Measurements from ENCODE around the gene OPA1. TPM values are rescaled to one million over a fixed set of nuclear protein-coding genes. Genes with fewer than 3 reads are reported as not detected.

OPA1 gene
- total RNA-seq, 1 experiment from 2014 or later, result 75.4 TPM

GRCh38 chr3:193708270-193708669 lies 115.3 kb downstream of the OPA1 start:
- no peak overlapping the region for H2BK15ac ChIP-seq (ENCODE audit: low read depth, low read length)
- no peak overlapping the region for H3K4me2 ChIP-seq (ENCODE audit: insufficient read depth, insufficient read length, low read length)
- Mint-ChIP-seq H3K27ac (no peak overlapping the region), H3K9me3 (peaks cover 8 to 10% of the 10 kb centered on the region in 2 experiments), H3K4me1 (peaks cover 28 to 49% of the 10 kb centered on the region in 2 experiments), H3K4me3 (no peak overlapping the region), H3K27me3 (ENCODE audit: low read depth) (peaks cover 25% of the 10 kb centered on the region), H3K36me3 (ENCODE audit: insufficient read depth in 1 of 3, low read depth in 3 of 3) (peaks cover 3 to 8% (median 8%) of the 10 kb centered on the region in 3 experiments; a peak in 6 of 7 replicates)
- H2BK12ac ChIP-seq (ENCODE audit: insufficient read length, low read depth, low read length), result no peak overlapping the region
- H3T11ph ChIP-seq (ENCODE audit: low read length), result no peak overlapping the region
- WGBS (ENCODE audit: extremely low coverage, insufficient read length, low lambda C conversion rate), result no CpG with 5 or more reads among the region's 3 CpGs
- H3K4ac ChIP-seq (ENCODE audit: low read depth, low read length), result no peak overlapping the region
- H4K5ac ChIP-seq (ENCODE audit: insufficient read length, low read depth, low read length), result no peak overlapping the region
- H3K27ac ChIP-seq (ENCODE audit: insufficient read length, low read depth, low read length), result no peak overlapping the region
- H3K14ac ChIP-seq (ENCODE audit: insufficient read depth, low read length), result no peak overlapping the region
- no peak overlapping the region for H2AFZ ChIP-seq (ENCODE audit: low read length)
- no peak overlapping the region for H3K9ac ChIP-seq (ENCODE audit: extremely low read depth, insufficient read length, low read length)
- TF ChIP-seq CTCF (conservative IDR thresholded peaks at IDR 0.05), result no peak
- no peaks in the 10 kb centered on the region for H4K20me1 ChIP-seq (ENCODE audit: control insufficient read depth, insufficient read depth, insufficient read length)
- H3K79me2 ChIP-seq (ENCODE audit: insufficient read depth, low read length), result no peaks in the 10 kb centered on the region
- H4K8ac ChIP-seq (replicated peaks; ENCODE audit: insufficient read length, low read depth, low read length), result no peak overlapping the region
- H3K9me3 ChIP-seq (ENCODE audit: control insufficient read depth, low read depth, low read length), result no peaks in the 10 kb centered on the region
- no peaks in the 10 kb centered on the region; the same call in 1 of the 2 replicates for H3K4me1 ChIP-seq (ENCODE audit: insufficient read depth, low read length)
- no peaks in the 10 kb centered on the region for H3K79me1 ChIP-seq (ENCODE audit: insufficient read depth, low read depth, low read length, poor library complexity, severe bottlenecking)
- no peak overlapping the region for H3K18ac ChIP-seq (ENCODE audit: insufficient read length, low read depth, low read length)
- no peaks in the 10 kb centered on the region for H3K27me3 ChIP-seq (ENCODE audit: insufficient read depth, low read length)
- H3K56ac ChIP-seq (ENCODE audit: insufficient read length, low read depth, low read length), result no peak overlapping the region
- H3K23ac ChIP-seq (ENCODE audit: insufficient read length, low read depth, low read length), result no peak overlapping the region
- H3K23me2 ChIP-seq (ENCODE audit: insufficient read length, low read depth, low read length, poor library complexity, severe bottlenecking), result no peaks in the 10 kb centered on the region
- no peak overlapping the region for H2AK5ac ChIP-seq (ENCODE audit: insufficient read length, low read length)
- no peak overlapping the region for H4K91ac ChIP-seq (ENCODE audit: insufficient read length, low read depth, low read length)
- no peak for DNase-seq
- H2BK5ac ChIP-seq (ENCODE audit: insufficient read length, low read length), result no peak overlapping the region
- no peak overlapping the region for H2BK120ac ChIP-seq (ENCODE audit: low read depth, low read length, poor library complexity, severe bottlenecking)
- no peak overlapping the region for H2BK20ac ChIP-seq (ENCODE audit: low read depth, low read length, poor library complexity, severe bottlenecking)
